ENCODE data around the gene SS18L1. TPM values are rescaled to one million over a fixed set of nuclear protein-coding genes. Genes with fewer than 3 reads are reported as not detected.

Gene SS18L1
- total and polyA plus RNA-seq, 2 experiments from 2014 or later, result 2.1 to 13.0 TPM

GRCh38 chr20:62159839-62160238, 16.3 kb downstream of the SS18L1 start:
- peaks cover 34% of the 10 kb centered on the region for H3K79me2 ChIP-seq

GRCh38 chr20:62160253-62160652, 16.7 kb downstream of the SS18L1 start:
- Histone ChIP-seq H3K27ac (no peak overlapping the region), H2AFZ (no peak overlapping the region), H3K27me3 (no peaks in the 10 kb centered on the region), H3K79me2 (peaks cover 30% of the 10 kb centered on the region), H4K20me1 (ENCODE audit: insufficient read depth, poor library complexity, severe bottlenecking) (peaks cover 27% of the 10 kb centered on the region), H3K4me1 (ENCODE audit: insufficient read depth) (no peaks in the 10 kb centered on the region), H3K9me3 (ENCODE audit: low read depth) (no peaks in the 10 kb centered on the region), H3K4me3 (no peak overlapping the region), H3K4me2 (no peak overlapping the region), H3K9me2 (replicated peaks; ENCODE audit: insufficient read depth) (no peaks in the 10 kb centered on the region), H3K36me3 (replicated peaks; ENCODE audit: insufficient read depth, low read depth) (no peaks in the 10 kb centered on the region)
- no peak for TF ChIP-seq EZH2phosphoT487 (IDR thresholded peaks at IDR 0.05; ENCODE audit: low read depth, severe bottlenecking, unreplicated experiment)
- TF ChIP-seq CTCF (IDR thresholded peaks at IDR 0.05; ENCODE audit: poor library complexity), result no peak
- no peak for TF ChIP-seq EZH2 (IDR thresholded peaks at IDR 0.05; ENCODE audit: borderline replicate concordance)
- 96% methylated on average over 8 of the region's 9 CpGs for WGBS (ENCODE audit: low lambda C conversion rate, missing lambda C conversion rate)
- no peak for DNase-seq (ENCODE audit: low spot score)

More at GRCh38 chr20:62159839-62160238, 16.3 kb downstream of the SS18L1 start:
- Histone ChIP-seq H3K9me3 (ENCODE audit: low read depth) (no peaks in the 10 kb centered on the region), H4K20me1 (ENCODE audit: insufficient read depth, poor library complexity, severe bottlenecking) (peaks cover 28% of the 10 kb centered on the region), H3K36me3 (replicated peaks; ENCODE audit: insufficient read depth, low read depth) (no peaks in the 10 kb centered on the region), H2AFZ (no peak overlapping the region), H3K27me3 (no peaks in the 10 kb centered on the region), H3K27ac (no peak overlapping the region), H3K9me2 (replicated peaks; ENCODE audit: insufficient read depth) (no peaks in the 10 kb centered on the region), H3K4me1 (ENCODE audit: insufficient read depth) (no peaks in the 10 kb centered on the region), H3K4me3 (no peak overlapping the region), H3K4me2 (no peak overlapping the region)
- TF ChIP-seq CTCF (IDR thresholded peaks at IDR 0.05; ENCODE audit: poor library complexity), result no peak
- TF ChIP-seq EZH2 (IDR thresholded peaks at IDR 0.05; ENCODE audit: borderline replicate concordance), result no peak
- no peak for TF ChIP-seq EZH2phosphoT487 (IDR thresholded peaks at IDR 0.05; ENCODE audit: low read depth, severe bottlenecking, unreplicated experiment)
- 90% methylated on average over 14 of the region's 14 CpGs for WGBS (ENCODE audit: low lambda C conversion rate, missing lambda C conversion rate)
- DNase-seq (ENCODE audit: low spot score), result no peak

GRCh38 chr20:62160876-62161275, 17.3 kb downstream of the SS18L1 start:
- H3K4me3 ChIP-seq, result no peak overlapping the region
- WGBS (ENCODE audit: low lambda C conversion rate, missing lambda C conversion rate), result 90% methylated on average over 9 of the region's 17 CpGs
- no peaks in the 10 kb centered on the region for H3K4me1 ChIP-seq (ENCODE audit: insufficient read depth)
- H3K36me3 ChIP-seq (replicated peaks; ENCODE audit: insufficient read depth, low read depth), result no peaks in the 10 kb centered on the region
- no peak overlapping the region for H3K4me2 ChIP-seq
- no peaks in the 10 kb centered on the region for H3K27me3 ChIP-seq
- H4K20me1 ChIP-seq (ENCODE audit: insufficient read depth, poor library complexity, severe bottlenecking), result peaks cover 25% of the 10 kb centered on the region
- H3K9me3 ChIP-seq (ENCODE audit: low read depth), result no peaks in the 10 kb centered on the region
- no peak overlapping the region for H2AFZ ChIP-seq
- H3K79me2 ChIP-seq, result peaks cover 24% of the 10 kb centered on the region
- DNase-seq (ENCODE audit: low spot score), result no peak
- no peak for TF ChIP-seq EZH2phosphoT487 (IDR thresholded peaks at IDR 0.05; ENCODE audit: low read depth, severe bottlenecking, unreplicated experiment)
- TF ChIP-seq CTCF (IDR thresholded peaks at IDR 0.05; ENCODE audit: poor library complexity), result no peak
- TF ChIP-seq EZH2 (IDR thresholded peaks at IDR 0.05; ENCODE audit: borderline replicate concordance), result no peak
- H3K27ac ChIP-seq, result no peak overlapping the region
- no peaks in the 10 kb centered on the region for H3K9me2 ChIP-seq (replicated peaks; ENCODE audit: insufficient read depth)

- Histone ChIP-seq H3K9me3 (ENCODE audit: low read depth) (no peaks in the 10 kb centered on the region), H3K4me3 (no peak overlapping the region), H3K36me3 (replicated peaks; ENCODE audit: insufficient read depth, low read depth) (no peaks in the 10 kb centered on the region), H3K9me2 (replicated peaks; ENCODE audit: insufficient read depth) (no peaks in the 10 kb centered on the region), H3K4me1 (ENCODE audit: insufficient read depth) (no peaks in the 10 kb centered on the region), H3K27me3 (no peaks in the 10 kb centered on the region), H3K79me2 (peaks cover 20% of the 10 kb centered on the region), H3K27ac (no peak overlapping the region), H4K20me1 (ENCODE audit: insufficient read depth, poor library complexity, severe bottlenecking) (peaks cover 20% of the 10 kb centered on the region), H2AFZ (no peak overlapping the region), H3K4me2 (no peak overlapping the region)
- TF ChIP-seq CTCF (IDR thresholded peaks at IDR 0.05; ENCODE audit: poor library complexity) (no peak), EZH2phosphoT487 (IDR thresholded peaks at IDR 0.05; ENCODE audit: low read depth, severe bottlenecking, unreplicated experiment) (no peak), EZH2 (IDR thresholded peaks at IDR 0.05; ENCODE audit: borderline replicate concordance) (no peak)
- WGBS (ENCODE audit: low lambda C conversion rate, missing lambda C conversion rate), result 90% methylated on average over 17 of the region's 17 CpGs
- DNase-seq (ENCODE audit: low spot score), result no peak
Observed at GRCh38 chr20:62161347-62161746, 17.8 kb downstream of the SS18L1 start.
